LNCAP (cell line): ENCODE measurements around the gene HIGD1A.

Experiments used
- TF ChIP-seq, protein P1 (sequence below): fragments of 450-650 bp; IDR thresholded peaks from 2 replicates; pipeline ENCODE4 v1.5.1; 2017; ENCODE audit warnings: mild to moderate bottlenecking

The HIGD1A gene

DNA sequence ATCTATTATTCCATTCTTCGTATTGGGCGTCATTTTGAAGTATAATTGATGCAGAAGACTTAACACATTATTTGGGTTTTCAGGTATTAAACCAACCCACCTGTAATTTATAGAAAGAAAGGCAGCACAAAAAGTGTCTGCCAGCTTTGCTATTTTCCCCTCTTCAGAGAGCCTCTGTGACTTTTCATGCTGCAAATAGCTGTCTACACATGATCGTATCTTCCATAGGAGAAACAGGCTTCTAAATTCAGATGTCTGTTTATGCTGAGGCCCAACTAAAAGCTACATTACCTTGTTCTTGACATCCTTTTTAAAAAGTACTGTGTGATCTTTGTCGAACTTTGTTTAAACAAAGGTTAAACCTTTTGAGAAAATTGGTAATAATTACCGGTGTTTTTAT, 10.0 kb upstream of the HIGD1A start:
- TF ChIP-seq, protein P1, sequence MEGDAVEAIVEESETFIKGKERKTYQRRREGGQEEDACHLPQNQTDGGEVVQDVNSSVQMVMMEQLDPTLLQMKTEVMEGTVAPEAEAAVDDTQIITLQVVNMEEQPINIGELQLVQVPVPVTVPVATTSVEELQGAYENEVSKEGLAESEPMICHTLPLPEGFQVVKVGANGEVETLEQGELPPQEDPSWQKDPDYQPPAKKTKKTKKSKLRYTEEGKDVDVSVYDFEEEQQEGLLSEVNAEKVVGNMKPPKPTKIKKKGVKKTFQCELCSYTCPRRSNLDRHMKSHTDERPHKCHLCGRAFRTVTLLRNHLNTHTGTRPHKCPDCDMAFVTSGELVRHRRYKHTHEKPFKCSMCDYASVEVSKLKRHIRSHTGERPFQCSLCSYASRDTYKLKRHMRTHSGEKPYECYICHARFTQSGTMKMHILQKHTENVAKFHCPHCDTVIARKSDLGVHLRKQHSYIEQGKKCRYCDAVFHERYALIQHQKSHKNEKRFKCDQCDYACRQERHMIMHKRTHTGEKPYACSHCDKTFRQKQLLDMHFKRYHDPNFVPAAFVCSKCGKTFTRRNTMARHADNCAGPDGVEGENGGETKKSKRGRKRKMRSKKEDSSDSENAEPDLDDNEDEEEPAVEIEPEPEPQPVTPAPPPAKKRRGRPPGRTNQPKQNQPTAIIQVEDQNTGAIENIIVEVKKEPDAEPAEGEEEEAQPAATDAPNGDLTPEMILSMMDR: no peak

DNA sequence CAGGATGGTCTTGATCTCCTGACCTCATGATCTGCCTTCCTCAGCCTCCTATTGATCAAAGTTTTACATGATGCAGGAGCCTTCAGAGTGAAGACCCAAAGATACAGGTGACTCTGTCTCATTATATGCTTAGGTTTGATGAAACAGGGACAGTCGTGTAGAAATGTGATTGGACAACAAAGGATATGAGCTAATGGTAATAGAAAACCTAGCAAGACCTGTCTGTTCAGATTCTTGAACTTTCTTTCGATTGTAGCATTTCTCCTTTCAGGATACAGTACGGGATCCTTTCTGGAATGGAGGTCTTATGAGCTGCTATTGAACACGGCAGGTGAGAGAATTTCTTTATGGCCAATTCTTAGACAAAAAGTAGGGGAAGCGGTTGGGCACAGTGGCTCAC, 4.9 kb upstream of the HIGD1A start, which contains the start of gene ACKR2:
ACKR2 (plus strand) TSS at position 244 of the 400 bp plus-strand sequence. CDS start 55,058 bp downstream, outside the sequence.
- TF ChIP-seq, protein P1: no peak

DNA sequence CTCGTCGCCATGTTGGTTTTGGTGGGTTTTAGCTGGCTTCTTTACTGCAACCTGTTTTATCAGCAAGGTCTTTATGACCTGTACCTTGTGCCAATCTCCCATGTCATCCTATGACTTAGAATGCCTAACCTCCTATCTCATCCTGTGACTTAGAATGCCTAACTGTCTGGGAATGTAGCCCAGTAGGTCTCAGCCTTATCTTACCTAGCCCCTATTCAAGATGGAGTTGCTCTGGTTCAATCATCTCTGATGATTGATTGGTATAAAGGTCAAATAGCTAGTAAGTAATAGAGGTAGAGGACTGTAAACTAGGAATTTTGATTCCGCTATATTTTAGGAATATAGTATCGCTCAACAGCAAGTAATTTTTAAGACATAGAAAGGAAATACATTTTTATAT, 3.6 kb upstream of the HIGD1A start:
- TF ChIP-seq, protein P1: no peak

DNA sequence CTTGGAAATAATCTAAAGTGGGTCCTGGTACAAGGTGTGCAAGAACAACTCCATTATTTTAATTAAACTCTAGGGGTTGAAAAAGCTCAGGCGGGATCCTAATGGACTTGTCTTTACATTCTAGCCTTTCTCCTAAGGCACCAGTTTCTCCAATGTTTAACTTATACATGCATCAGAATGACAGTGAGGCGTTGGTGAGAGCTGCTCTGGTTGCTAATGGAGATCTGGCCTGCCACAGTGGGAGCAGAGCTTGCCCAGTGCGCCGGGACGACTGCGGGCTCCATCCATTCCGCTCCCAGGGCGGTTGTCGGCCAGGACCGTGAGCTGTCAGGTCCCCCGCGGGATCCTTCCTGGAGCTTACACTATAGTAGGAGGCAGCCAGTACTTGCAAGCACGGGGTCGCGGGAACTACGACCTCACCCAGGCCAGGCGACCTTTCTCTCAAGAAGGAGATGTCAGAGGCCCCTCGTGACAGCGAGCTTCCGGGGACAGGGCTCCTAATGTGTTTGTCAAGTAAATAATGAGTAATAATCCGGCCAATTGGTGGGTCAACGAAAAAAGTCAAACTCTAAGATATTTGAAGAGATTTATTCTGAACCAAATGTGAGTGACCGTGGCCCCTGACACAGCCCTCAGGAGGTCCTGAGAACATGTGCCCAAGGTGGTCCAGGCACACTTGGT, 991 bp upstream of the HIGD1A start:
- TF ChIP-seq, protein P1: no peak

DNA sequence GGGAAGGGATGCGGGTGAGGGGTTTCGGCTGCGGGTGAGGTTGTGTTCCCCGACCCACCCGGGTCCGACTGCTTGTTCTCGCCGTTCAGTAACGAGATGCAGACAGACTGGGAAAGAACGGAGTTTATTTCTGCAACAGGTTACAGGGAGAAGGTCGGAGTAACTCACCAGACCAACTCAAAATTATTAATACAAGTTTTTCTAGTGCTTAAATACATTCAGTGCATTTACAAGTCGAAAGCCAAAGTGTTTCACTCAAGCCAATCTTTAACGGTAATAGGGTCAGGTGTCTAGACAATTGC, 492 bp upstream of the HIGD1A start:
- TF ChIP-seq, protein P1: no peak

DNA sequence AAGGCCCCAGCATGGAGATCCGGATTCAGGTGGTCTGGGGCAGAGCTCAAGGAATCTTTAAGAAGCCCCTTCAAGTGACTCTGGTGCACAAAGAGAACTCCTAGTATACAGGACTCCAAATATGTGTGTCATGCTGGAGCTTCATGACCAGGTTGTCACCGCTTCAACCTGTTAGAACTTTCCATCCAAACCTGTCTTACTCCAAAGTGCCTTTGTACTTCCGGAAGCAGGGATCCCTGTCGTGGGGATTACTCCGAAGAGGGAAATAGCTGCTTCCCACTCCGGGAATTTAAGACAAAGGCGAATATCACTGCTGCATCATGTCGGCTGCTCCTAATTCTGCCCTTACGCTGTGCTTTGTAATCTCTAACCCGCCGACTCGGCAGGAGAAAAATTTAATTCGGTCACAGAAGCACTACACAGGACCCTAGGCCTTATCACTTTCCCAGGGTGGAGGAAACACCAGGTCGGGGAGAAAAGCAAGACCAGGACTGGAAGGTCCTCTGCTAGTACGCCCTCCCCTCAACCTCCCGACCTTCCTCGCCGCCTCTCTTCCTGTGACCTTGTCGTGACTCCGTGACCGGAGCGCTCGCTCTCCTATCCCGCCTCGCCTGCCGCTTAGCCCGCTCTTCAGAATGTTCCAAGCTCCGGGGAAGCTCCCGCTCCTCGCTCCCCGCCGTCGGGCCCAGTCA, 730 bp downstream of the HIGD1A start:
- TF ChIP-seq, protein P1: no peak

DNA sequence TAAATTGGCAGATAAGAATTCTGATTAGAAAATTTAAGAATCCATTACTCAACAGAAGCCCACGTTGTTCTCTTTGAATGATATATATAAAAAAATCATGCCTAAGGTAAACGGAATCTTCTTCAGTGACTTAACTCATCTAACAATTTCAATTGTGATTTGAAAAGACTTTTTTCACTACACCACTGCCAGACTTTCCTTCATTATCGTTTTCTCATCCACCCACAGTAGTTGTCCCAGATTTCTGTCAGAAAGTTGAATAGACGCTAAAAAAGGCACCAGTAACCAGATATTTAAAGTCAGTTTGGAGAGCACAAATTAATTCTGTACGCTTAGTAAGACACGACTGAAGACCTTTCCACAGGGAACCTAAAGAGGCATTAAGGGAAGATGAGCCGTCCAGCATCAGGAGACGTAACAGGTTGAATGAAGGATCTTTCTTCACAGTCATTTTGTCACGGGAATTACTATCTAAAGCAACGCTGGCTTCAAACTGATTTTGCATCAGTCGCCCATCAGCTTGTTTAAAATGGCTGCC, 1.3 kb downstream of the HIGD1A start:
- TF ChIP-seq, protein P1: no peak
